HEK293 (cell line): ENCODE measurements around the gene ZNF546.

Experiments
- CTCF ChIA-PET: fragments of 350-600 bp; formaldehyde crosslinking; extraction: SDS; loops from one replicate; lab custom pipeline; 2021; ENCODE audit warnings: antibody characterized with exemption; lab: Yijun Ruan, JAX
- POLR2A ChIA-PET: fragments of 300-600 bp; formaldehyde crosslinking; extraction: SDS; loops from one replicate; lab custom pipeline; 2020; ENCODE audit warnings: antibody characterized with exemption, inconsistent platforms; lab: Yijun Ruan, JAX
- H3K27ac ChIP-seq: fragments of 200-500 bp; sonication (Bioruptor generic); 2 replicates; pipeline ENCODE4 v1.5.1; 2014; ENCODE audit warnings: low read depth, low read length, control low read depth, inconsistent platforms; ENCODE audit errors: extremely low read depth
- H3K36me3 ChIP-seq, 2 experiments: fragments of 200-500 bp in 1 of 2; sonication (Bioruptor generic) in 1 of 2; 1 replicate in 1 of 2; 2 replicates in 1 of 2; pipeline ENCODE4 v1.5.1; 2014 to 2017; ENCODE audit warnings: inconsistent platforms in 2 of 2, low read length in 2 of 2; ENCODE audit not compliant: control insufficient read depth in 2 of 2, insufficient read depth in 1 of 2
- H3K4me1 ChIP-seq: fragments of 200-500 bp; sonication (Bioruptor generic); 2 replicates; pipeline ENCODE4 v1.5.1; 2014; ENCODE audit warnings: mild to moderate bottlenecking, low read length, inconsistent platforms; ENCODE audit not compliant: control insufficient read depth, insufficient read depth
- H3K4me3 ChIP-seq: 2 replicates; pipeline ENCODE4 v1.5.1; 2011; ENCODE audit warnings: low read depth, mild to moderate bottlenecking, control low read depth, low read length, moderate library complexity
- H3K9me3 ChIP-seq: fragments of 200-500 bp; sonication (Bioruptor generic); 2 replicates; pipeline ENCODE4 v1.5.1; 2014; ENCODE audit warnings: low read depth, low read length, inconsistent platforms; ENCODE audit not compliant: control insufficient read depth, insufficient read depth
- IKZF3 ChIP-seq: fragments of 450-650 bp; IDR thresholded peaks from 2 replicates; pipeline ENCODE4 v1.5.0; 2018; ENCODE audit warnings: missing biosample characterization, mild to moderate bottlenecking, missing genetic modification characterization, moderate library complexity
- KLF1 ChIP-seq: fragments of 450-650 bp; formaldehyde crosslinking; IDR thresholded peaks from 2 replicates; pipeline ENCODE4 v1.5.1; 2016; ENCODE audit warnings: missing biosample characterization, missing genetic modification characterization
- SETDB1 ChIP-seq: IDR thresholded peaks from one replicate; pipeline ENCODE4 v1.6.1; 2017; ENCODE audit warnings: mild to moderate bottlenecking, low read length, moderate library complexity, mixed read lengths; ENCODE audit not compliant: insufficient read length
- SP2 ChIP-seq: fragments of 450-650 bp; formaldehyde crosslinking; IDR thresholded peaks from 2 replicates; pipeline ENCODE4 v1.5.1; 2016; ENCODE audit warnings: missing biosample characterization, missing genetic modification characterization
- SP7 ChIP-seq: fragments of 450-650 bp; formaldehyde crosslinking; IDR thresholded peaks from 2 replicates; pipeline ENCODE4 v1.5.1; 2016; ENCODE audit warnings: missing biosample characterization, missing genetic modification characterization
- YY2 ChIP-seq: fragments of 450-650 bp; formaldehyde crosslinking; IDR thresholded peaks from 2 replicates; pipeline ENCODE4 v1.5.1; 2016; ENCODE audit warnings: missing biosample characterization, missing genetic modification characterization
- ZBTB7A ChIP-seq: fragments of 450-650 bp; formaldehyde crosslinking; IDR thresholded peaks from 2 replicates; pipeline ENCODE4 v1.5.1; 2016; ENCODE audit warnings: low read depth, missing biosample characterization, missing genetic modification characterization
- ZNF292 ChIP-seq: fragments of 450-650 bp; formaldehyde crosslinking; IDR thresholded peaks from 2 replicates; pipeline ENCODE4 v1.5.1; 2016; ENCODE audit warnings: low read depth, missing biosample characterization, missing genetic modification characterization, borderline replicate concordance
- ZNF335 ChIP-seq: fragments of 450-650 bp; formaldehyde crosslinking; conservative IDR thresholded peaks from 2 replicates; pipeline ENCODE4 v1.5.1; 2016; ENCODE audit warnings: missing biosample characterization, missing genetic modification characterization
- ZNF354C ChIP-seq: fragments of 450-650 bp; formaldehyde crosslinking; IDR thresholded peaks from 2 replicates; pipeline ENCODE4 v1.5.1; 2016; ENCODE audit warnings: missing biosample characterization, missing genetic modification characterization, low read depth, borderline replicate concordance
- ZNF391 ChIP-seq: fragments of 450-650 bp; formaldehyde crosslinking; IDR thresholded peaks from 2 replicates; pipeline ENCODE4 v1.5.1; 2016; ENCODE audit warnings: low read depth, missing biosample characterization, missing genetic modification characterization, borderline replicate concordance
- ZNF394 ChIP-seq: fragments of 450-650 bp; formaldehyde crosslinking; IDR thresholded peaks from 2 replicates; pipeline ENCODE4 v1.5.1; 2016; ENCODE audit warnings: missing biosample characterization, missing genetic modification characterization, mild to moderate bottlenecking, moderate library complexity, borderline replicate concordance
- ZNF658 ChIP-seq: fragments of 450-650 bp; formaldehyde crosslinking; IDR thresholded peaks from 2 replicates; pipeline ENCODE4; 2016; ENCODE audit warnings: missing biosample characterization, missing genetic modification characterization
- ZNF660 ChIP-seq: fragments of 450-650 bp; IDR thresholded peaks from 2 replicates; pipeline ENCODE4 v1.5.1; 2018; ENCODE audit warnings: missing biosample characterization, mild to moderate bottlenecking, missing genetic modification characterization
- TF ChIP-seq, protein P1 (sequence below): fragments of 450-650 bp; formaldehyde crosslinking; IDR thresholded peaks from 2 replicates; pipeline ENCODE4 v1.5.1; 2016; ENCODE audit warnings: missing biosample characterization, missing genetic modification characterization
- TF ChIP-seq, protein P2 (sequence below): fragments of 450-650 bp; formaldehyde crosslinking; IDR thresholded peaks from 2 replicates; pipeline ENCODE4 v1.5.1; 2016; ENCODE audit warnings: missing biosample characterization, missing genetic modification characterization, borderline replicate concordance
- TF ChIP-seq, protein P3 (sequence below): fragments of 450-650 bp; formaldehyde crosslinking; IDR thresholded peaks from 2 replicates; pipeline ENCODE4 v1.5.1; 2017; ENCODE audit warnings: missing biosample characterization, missing genetic modification characterization
- TF ChIP-seq, protein P4 (sequence below): fragments of 450-650 bp; formaldehyde crosslinking; IDR thresholded peaks from 2 replicates; pipeline ENCODE4 v1.5.1; 2016; ENCODE audit warnings: missing biosample characterization, missing genetic modification characterization

ZNF546 gene

DNA sequence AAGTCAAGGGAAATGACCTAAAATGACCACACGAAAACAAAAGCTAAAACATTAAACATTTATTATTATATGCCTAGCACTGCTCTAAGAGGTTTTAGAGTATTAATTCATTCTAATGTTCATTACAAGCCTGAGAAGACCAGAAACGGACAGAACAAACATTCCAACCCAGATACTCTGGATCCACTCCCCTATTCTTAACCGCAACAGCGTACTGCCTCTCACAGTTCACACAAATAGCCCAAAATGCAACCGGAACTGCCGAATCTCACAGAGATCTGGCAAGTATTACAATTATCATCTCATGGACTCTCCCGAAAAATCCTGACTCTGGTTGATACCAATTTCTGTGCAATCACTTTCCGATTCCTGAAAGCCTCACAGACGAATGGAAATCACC is 57.8 kb downstream of the ZNF546 start:
- no peak overlapping the region for H3K4me3 ChIP-seq
- H3K27ac ChIP-seq, result no peak overlapping the region
- CTCF ChIA-PET, result interaction anchor here (2.3 kb wide), 1 partner anchor 111 kb away, joined by 9 read pairs; no protein-coding TSS in a partner anchor
- POLR2A ChIA-PET, result interaction anchor here (0.6 kb wide), 1 partner anchor 29 kb away, joined by 3 read pairs; no protein-coding TSS in a partner anchor
- peaks cover 8 to 49% of the 10 kb centered on the region in 2 experiments for H3K36me3 ChIP-seq
- H3K4me1 ChIP-seq, result peaks cover 16% of the 10 kb centered on the region; the same call in 1 of the 2 replicates
- peaks cover 40% of the 10 kb centered on the region for H3K9me3 ChIP-seq
- TF ChIP-seq KLF1 (tag by site-specific recombination), result no peak
- TF ChIP-seq ZNF394 (tag by site-specific recombination), result no peak
- TF ChIP-seq ZBTB7A (tag by site-specific recombination), result no peak
- TF ChIP-seq ZNF658 (tag by site-specific recombination), result no peak

DNA sequence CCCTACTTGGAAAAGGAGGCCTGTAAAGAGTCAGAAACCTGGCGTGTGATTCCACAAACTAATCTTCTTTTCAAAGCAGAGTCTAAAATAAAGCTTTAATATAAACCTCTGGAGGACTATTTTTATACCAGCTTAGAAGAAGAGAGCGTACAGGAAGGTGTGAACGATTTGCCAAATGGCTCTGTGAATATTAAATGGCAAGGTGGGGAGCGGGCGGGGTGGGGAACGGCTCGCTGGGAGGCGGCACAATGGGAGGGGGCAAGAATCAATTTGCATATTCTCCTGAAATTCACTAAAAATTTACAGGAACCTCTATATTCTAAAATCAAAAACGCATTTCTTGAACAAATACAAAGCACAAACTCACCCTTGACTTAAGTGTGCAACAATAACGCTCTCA is 58.2 kb downstream of the ZNF546 start:
- CTCF ChIA-PET, result interaction anchor here (2.3 kb wide), 1 partner anchor 110 kb away, joined by 9 read pairs; no protein-coding TSS in a partner anchor
- peak overlapping the region; percentile 64 for H3K4me3 ChIP-seq
- H3K4me1 ChIP-seq, result peaks cover 16% of the 10 kb centered on the region; the same call in 1 of the 2 replicates
- no peak for TF ChIP-seq ZNF354C (tag by site-specific recombination)
- TF ChIP-seq, protein P1, sequence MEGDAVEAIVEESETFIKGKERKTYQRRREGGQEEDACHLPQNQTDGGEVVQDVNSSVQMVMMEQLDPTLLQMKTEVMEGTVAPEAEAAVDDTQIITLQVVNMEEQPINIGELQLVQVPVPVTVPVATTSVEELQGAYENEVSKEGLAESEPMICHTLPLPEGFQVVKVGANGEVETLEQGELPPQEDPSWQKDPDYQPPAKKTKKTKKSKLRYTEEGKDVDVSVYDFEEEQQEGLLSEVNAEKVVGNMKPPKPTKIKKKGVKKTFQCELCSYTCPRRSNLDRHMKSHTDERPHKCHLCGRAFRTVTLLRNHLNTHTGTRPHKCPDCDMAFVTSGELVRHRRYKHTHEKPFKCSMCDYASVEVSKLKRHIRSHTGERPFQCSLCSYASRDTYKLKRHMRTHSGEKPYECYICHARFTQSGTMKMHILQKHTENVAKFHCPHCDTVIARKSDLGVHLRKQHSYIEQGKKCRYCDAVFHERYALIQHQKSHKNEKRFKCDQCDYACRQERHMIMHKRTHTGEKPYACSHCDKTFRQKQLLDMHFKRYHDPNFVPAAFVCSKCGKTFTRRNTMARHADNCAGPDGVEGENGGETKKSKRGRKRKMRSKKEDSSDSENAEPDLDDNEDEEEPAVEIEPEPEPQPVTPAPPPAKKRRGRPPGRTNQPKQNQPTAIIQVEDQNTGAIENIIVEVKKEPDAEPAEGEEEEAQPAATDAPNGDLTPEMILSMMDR (tag by site-specific recombination), result no peak
- POLR2A ChIA-PET, result interaction anchor here (1.8 to 2.3 kb wide), 3 partner anchors 11 to 85 kb away, joined by 8 to 11 read pairs (median 9); partner anchors contain the start of genes PSMC4 and ZNF780A
- peaks cover 7 to 45% of the 10 kb centered on the region in 2 experiments for H3K36me3 ChIP-seq
- H3K9me3 ChIP-seq, result peaks cover 39% of the 10 kb centered on the region
- H3K27ac ChIP-seq, result no peak overlapping the region

DNA sequence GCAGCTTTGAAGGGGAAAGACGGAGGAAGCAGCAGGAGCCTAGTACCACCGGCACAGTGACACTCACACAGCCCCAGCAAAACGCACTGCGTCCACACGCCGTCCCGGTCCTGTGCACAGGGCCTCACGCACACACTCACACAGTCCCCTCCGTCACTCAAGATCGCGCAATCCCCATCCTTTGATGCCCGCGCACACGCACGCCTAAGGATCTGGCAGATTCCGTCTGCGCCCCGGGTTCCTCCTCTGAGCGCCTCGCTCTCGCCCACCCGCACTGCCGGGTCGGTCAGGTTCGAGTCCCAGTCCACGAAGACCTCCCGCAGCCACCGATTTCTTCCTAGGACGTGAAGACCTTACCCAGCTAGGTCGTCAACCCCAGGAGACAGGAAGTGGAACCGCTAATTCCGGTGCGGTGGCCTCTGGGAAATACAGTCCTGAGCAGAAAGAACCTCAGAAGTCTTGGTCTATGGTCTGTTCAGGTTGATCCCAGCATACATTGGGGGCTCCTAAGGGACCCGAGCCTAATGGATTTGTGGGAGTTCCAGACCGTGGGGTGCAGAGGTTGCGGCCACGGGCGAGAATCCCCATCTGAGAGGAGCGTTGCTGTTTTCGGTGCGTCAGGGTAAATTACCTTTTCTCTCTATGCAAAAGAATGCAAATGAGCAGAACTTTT is 59.1 kb downstream of the ZNF546 start, which contains the start of gene ZNF780B:
ZNF780B (minus strand) TSS at position 400 of the 673 bp plus-strand sequence. CDS start 5,899 bp downstream, outside the sequence.
- H3K36me3 ChIP-seq, result peaks cover 0 to 36% of the 10 kb centered on the region in 2 experiments; a peak in 2 of 3 replicates
- POLR2A ChIA-PET, result interaction anchor here (1.0 to 2.3 kb wide), 6 partner anchors 10 to 149 kb away, joined by 3 to 11 read pairs (median 6); partner anchors contain the start of genes PSMC4, ZNF546 and ZNF780A
- H3K4me1 ChIP-seq, result peaks cover 16% of the 10 kb centered on the region; the same call in 1 of the 2 replicates
- peak within 1 kb of the TSS; percentile 68; the same call in 1 of the 2 replicates for H3K27ac ChIP-seq
- H3K4me3 ChIP-seq, result peak within 1 kb of the TSS; percentile 64
- peaks cover 34% of the 10 kb centered on the region for H3K9me3 ChIP-seq
- CTCF ChIA-PET, result interaction anchor here (0.6 to 2.3 kb wide), 5 partner anchors 10 to 578 kb away, joined by 3 to 9 read pairs (median 5); no protein-coding TSS in a partner anchor
- TF ChIP-seq, protein P2, sequence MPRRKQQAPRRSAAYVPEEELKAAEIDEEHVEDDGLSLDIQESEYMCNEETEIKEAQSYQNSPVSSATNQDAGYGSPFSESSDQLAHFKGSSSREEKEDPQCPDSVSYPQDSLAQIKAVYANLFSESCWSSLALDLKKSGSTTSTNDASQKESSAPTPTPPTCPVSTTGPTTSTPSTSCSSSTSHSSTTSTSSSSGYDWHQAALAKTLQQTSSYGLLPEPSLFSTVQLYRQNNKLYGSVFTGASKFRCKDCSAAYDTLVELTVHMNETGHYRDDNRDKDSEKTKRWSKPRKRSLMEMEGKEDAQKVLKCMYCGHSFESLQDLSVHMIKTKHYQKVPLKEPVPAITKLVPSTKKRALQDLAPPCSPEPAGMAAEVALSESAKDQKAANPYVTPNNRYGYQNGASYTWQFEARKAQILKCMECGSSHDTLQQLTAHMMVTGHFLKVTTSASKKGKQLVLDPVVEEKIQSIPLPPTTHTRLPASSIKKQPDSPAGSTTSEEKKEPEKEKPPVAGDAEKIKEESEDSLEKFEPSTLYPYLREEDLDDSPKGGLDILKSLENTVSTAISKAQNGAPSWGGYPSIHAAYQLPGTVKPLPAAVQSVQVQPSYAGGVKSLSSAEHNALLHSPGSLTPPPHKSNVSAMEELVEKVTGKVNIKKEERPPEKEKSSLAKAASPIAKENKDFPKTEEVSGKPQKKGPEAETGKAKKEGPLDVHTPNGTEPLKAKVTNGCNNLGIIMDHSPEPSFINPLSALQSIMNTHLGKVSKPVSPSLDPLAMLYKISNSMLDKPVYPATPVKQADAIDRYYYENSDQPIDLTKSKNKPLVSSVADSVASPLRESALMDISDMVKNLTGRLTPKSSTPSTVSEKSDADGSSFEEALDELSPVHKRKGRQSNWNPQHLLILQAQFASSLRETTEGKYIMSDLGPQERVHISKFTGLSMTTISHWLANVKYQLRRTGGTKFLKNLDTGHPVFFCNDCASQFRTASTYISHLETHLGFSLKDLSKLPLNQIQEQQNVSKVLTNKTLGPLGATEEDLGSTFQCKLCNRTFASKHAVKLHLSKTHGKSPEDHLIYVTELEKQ (tag by site-specific recombination), result 0 out of 2 replicates have a peak, but pooled peaks have one; percentile 13
- TF ChIP-seq SP2 (tag by site-specific recombination) (peak; percentile 53; the same call in 1 of the 2 replicates), ZNF335 (peak; percentile 98), IKZF3 (tag by site-specific recombination) (no peak), ZNF292 (tag by site-specific recombination) (no peak), SETDB1 (peak; percentile 74), ZNF391 (tag by site-specific recombination) (peak; percentile 88; the same call in 1 of the 2 replicates), ZNF660 (tag by site-specific recombination) (peak; percentile 80), YY2 (peak; percentile 54; the same call in 1 of the 2 replicates), SP7 (tag by site-specific recombination) (peak; percentile 74)
- TF ChIP-seq, protein P3, sequence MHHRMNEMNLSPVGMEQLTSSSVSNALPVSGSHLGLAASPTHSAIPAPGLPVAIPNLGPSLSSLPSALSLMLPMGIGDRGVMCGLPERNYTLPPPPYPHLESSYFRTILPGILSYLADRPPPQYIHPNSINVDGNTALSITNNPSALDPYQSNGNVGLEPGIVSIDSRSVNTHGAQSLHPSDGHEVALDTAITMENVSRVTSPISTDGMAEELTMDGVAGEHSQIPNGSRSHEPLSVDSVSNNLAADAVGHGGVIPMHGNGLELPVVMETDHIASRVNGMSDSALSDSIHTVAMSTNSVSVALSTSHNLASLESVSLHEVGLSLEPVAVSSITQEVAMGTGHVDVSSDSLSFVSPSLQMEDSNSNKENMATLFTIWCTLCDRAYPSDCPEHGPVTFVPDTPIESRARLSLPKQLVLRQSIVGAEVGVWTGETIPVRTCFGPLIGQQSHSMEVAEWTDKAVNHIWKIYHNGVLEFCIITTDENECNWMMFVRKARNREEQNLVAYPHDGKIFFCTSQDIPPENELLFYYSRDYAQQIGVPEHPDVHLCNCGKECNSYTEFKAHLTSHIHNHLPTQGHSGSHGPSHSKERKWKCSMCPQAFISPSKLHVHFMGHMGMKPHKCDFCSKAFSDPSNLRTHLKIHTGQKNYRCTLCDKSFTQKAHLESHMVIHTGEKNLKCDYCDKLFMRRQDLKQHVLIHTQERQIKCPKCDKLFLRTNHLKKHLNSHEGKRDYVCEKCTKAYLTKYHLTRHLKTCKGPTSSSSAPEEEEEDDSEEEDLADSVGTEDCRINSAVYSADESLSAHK (tag by site-specific recombination), result no peak; the same call in 1 of the 2 replicates
- TF ChIP-seq, protein P4, sequence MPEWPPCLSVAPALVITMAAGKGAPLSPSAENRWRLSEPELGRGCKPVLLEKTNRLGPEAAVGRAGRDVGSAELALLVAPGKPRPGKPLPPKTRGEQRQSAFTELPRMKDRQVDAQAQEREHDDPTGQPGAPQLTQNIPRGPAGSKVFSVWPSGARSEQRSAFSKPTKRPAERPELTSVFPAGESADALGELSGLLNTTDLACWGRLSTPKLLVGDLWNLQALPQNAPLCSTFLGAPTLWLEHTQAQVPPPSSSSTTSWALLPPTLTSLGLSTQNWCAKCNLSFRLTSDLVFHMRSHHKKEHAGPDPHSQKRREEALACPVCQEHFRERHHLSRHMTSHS (tag by site-specific recombination), result no peak
